ENCODE data around the gene KCNK7.
"Not testable (repeated sequence)": the region's sequence is repeated elsewhere in the genome, so short reads cannot be mapped to it uniquely, and the experiment has no call there.

KCNK7 gene

GRCh38 chr11:65595543-65596281 is at the start of gene KCNK7:
Gene KCNK7 (minus strand): TSS chr11:65595800. CDS start chr11:65595772, 28 bp downstream.
- DNase-seq = no peak

GRCh38 chr11:65644837-65645236 is 49.2 kb upstream of the KCNK7 start:
- DNase-seq = no peak

GRCh38 chr11:65643971-65644370 is 48.4 kb upstream of the KCNK7 start:
- no peak for DNase-seq

- no peak for DNase-seq
These were observed 46.5 kb upstream of the KCNK7 start for GRCh38 chr11:65642014-65642671.

GRCh38 chr11:65641297-65642013 is 45.9 kb upstream of the KCNK7 start:
- DNase-seq = no peak

- DNase-seq = no peak
These were observed 45.1 kb upstream of the KCNK7 start for GRCh38 chr11:65640483-65641296.

GRCh38 chr11:65639623-65640482 is 44.3 kb upstream of the KCNK7 start:
- DNase-seq = peak; percentile 47

DNA sequence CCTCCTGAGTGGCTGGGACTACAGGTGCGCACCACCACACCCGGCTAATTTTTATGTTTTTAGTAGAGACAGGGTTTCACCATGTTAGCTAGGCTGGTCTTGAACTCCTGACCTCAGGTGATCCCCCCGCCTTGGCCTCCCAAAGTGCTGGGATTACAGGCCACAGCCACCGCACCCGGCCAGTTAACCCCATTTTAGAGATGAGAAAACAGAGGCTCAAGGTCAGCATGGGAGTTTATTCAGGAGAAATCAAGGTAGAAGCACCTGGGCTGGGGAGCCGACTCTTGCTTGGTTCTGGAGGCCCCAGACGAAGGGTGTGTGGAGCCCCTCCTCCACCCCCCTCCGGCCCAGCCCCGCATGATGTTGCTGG is 43.6 kb upstream of the KCNK7 start:
- DNase-seq = not testable (repeated sequence)

DNA sequence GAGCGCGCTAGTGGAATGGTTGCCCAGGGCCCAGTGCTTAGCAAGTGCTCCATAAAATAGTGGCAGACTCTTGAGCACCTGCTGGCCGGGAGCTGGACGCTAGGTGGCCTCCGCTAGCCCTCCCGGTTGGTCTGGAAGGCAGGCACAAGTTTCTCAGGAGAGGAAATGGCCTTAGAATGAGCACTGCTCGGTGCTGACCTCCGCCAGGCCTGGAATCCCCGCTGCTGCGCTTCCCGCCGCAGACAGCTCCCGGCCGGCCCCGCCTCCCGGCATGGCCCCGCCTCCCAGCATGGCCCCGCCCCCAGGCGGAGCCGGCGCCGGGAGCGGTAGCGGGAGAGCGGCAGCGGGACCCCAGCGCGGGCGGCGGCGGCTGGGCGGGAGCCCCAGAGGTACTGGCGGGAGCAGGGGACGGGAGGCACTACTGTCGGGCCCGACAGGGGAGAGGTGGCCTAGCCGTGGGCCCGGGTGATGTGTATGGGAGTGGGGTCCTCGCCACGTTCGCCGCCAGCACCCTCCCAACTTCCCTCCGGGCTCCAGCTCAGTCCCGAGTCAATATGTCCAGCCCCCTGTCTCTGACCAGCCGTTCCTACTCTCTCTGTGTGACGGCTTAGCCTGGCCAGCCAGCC is 42.3 kb upstream of the KCNK7 start, which contains the start of gene SIPA1:
Gene SIPA1, plus strand, starts transcription at position 308 of the 626 bp plus-strand sequence. CDS start 2,821 bp downstream, outside the sequence.
- DNase-seq = peak; percentile 40

DNA sequence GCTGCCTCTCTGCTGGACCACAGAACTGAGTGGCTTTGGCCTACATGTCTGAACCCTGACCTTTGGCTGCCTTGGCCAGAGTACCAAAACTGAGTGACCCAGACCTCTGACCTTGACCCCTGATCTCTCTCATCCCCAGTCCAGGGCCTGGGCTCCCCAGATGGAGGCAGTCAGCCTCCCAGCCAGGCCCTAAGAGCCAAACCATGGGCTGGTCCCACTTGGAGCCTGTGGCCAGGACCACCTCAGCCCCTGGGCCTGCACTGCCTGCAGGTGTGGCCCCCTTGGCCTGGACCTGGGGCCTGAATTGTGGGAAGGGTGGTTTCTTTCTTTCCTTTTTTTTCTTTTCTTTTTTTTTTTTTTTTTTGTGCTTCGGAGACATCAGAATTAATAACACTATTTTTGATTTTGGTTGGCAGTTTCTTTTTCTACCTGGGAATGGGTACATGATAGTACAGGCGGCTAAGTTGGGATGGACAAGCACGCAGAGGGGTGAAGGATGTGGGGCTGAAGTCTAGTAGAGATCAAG is 41.5 kb upstream of the KCNK7 start:
- DNase-seq = no peak

GRCh38 chr11:65636108-65637031 is 40.8 kb upstream of the KCNK7 start:
- DNase-seq = no peak

DNA sequence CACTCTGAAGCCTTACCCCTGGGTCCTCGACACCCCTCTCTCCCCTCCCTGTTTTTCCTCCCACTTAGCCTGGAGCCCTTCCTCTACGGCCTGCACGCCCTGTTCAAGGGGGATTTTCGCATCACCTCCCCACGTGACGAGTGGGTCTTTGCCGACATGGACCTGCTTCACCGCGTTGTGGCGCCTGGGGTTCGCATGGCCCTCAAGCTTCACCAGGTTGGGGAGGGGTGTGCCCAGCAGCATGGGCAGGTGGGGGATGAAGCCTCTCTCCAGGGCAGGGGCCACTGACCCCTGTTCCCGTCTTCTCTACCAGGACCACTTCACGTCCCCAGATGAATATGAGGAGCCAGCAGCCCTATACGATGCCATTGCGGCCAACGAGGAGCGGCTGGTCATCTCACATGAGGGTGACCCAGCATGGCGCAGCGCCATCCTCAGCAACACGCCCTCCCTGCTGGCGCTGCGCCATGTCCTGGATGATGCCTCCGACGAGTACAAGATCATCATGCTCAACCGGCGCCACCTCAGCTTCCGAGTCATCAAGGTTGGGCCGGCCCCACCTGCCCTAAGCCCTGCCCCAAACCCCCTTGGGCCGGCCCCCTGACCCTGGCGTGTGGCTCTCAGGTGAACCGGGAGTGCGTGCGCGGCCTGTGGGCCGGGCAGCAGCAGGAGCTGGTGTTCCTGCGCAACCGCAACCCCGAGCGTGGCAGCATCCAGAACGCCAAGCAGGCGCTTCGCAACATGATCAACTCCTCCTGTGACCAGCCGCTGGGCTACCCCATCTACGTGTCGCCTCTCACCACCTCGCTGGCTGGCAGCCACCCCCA is 39.5 kb upstream of the KCNK7 start:
- no peak for DNase-seq

GRCh38 chr11:65634440-65634839 is 38.8 kb upstream of the KCNK7 start:
- DNase-seq = no peak

DNA sequence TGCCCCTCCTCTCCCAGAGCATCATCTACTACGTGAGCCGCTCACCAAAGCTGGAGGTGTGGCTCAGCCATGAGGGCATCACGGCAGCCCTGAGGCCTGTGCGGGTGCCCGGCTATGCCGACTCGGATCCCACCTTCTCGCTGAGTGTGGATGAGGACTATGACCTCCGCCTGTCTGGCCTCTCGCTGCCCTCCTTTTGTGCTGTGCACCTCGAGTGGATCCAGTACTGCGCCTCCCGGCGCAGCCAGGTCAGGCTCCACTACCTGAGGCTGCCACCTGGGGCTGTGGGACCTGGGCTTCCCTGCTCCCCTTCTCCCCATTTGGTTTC is 38.5 kb upstream of the KCNK7 start:
- no peak for DNase-seq

GRCh38 chr11:65633390-65634108 is 37.9 kb upstream of the KCNK7 start:
- DNase-seq = no peak

GRCh38 chr11:65630215-65630614 is 34.6 kb upstream of the KCNK7 start:
- no peak for DNase-seq

DNA sequence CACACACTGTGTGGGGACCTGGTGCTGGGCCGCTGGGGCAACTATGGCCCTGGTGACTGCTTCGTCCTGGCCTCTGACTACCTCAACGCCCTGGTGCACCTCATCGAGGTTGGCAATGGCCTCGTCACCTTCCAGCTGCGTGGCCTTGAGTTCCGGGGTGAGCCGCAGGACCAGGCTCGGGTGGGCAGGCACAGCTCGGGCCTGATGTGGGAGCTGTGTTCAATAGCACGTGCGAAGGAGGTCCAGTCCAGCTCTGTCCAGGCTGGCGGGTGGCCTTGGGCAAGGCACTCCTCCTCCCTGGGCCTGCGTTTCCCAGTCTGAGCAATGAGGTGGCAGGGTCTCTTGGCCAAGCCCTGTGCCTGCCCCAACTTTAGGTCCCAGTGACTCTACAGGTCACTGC is 34.0 kb upstream of the KCNK7 start:
- no peak for DNase-seq

DNA sequence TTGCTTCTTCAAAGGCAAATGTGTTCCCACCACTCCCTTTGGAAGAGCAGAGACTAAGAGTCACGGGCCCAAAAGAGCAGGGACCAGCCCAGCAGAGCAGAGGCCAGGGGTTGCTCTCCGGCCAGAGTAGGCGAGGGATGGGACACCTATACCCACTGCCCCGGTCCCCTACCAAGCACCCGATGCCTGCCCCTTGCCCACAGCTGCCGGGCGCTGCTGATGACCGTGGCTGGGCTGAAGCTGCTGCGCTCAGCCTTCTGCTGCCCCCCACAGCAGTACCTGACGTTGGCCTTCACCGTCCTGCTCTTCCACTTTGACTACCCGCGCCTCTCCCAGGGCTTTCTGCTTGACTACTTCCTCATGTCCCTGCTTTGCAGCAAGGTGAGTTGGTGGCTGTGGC is 31.6 kb upstream of the KCNK7 start:
- no peak for DNase-seq
